NCI-H774 (cell line): Measurements from ENCODE around the gene SP100.
"Not testable (repeated sequence)": the region's sequence is repeated elsewhere in the genome, so short reads cannot be mapped to it uniquely, and the experiment has no call there.

Experiments used
- DNase-seq: peaks from one replicate; lab custom pipeline; 2025; lab: John Stamatoyannopoulos, UW

SP100 gene

GRCh38 chr2:230459216-230459615 lies 43.2 kb downstream of the SP100 start:
- no peak for DNase-seq

- DNase-seq: no peak
Observed at GRCh38 chr2:230471074-230471473, 55.1 kb downstream of the SP100 start.

- DNase-seq: no peak
Observed at GRCh38 chr2:230472621-230473018, 56.6 kb downstream of the SP100 start.

- DNase-seq: no peak
Observed at GRCh38 chr2:230473378-230473777, 57.4 kb downstream of the SP100 start.

GRCh38 chr2:230475143-230475542 lies 59.1 kb downstream of the SP100 start:
- DNase-seq: no peak

- DNase-seq: no peak
Observed at GRCh38 chr2:230485801-230486341, 69.9 kb downstream of the SP100 start.

- not testable (repeated sequence) for DNase-seq
Observed at GRCh38 chr2:230491219-230491618, 75.2 kb downstream of the SP100 start.

- DNase-seq: no peak
Observed at GRCh38 chr2:230492107-230492506, 76.1 kb downstream of the SP100 start.

GRCh38 chr2:230494980-230495379 lies 79.0 kb downstream of the SP100 start:
- no peak for DNase-seq

- DNase-seq: no peak
Observed at GRCh38 chr2:230496891-230497290, 80.9 kb downstream of the SP100 start.

GRCh38 chr2:230498506-230499107 lies 82.6 kb downstream of the SP100 start:
- DNase-seq: no peak

- no peak for DNase-seq
Observed at GRCh38 chr2:230502593-230502992, 86.6 kb downstream of the SP100 start.

- DNase-seq: no peak
Observed at GRCh38 chr2:230503798-230504197, 87.8 kb downstream of the SP100 start.

GRCh38 chr2:230505162-230505561 lies 89.2 kb downstream of the SP100 start:
- DNase-seq: no peak

GRCh38 chr2:230512955-230513748 lies 97.2 kb downstream of the SP100 start:
- DNase-seq: no peak

GRCh38 chr2:230520061-230520874 lies 104.3 kb downstream of the SP100 start:
- no peak for DNase-seq

- no peak for DNase-seq
Observed at GRCh38 chr2:230520875-230521155, 104.8 kb downstream of the SP100 start.

- DNase-seq: no peak
Observed at GRCh38 chr2:230521386-230521785, 105.4 kb downstream of the SP100 start.

GRCh38 chr2:230525682-230526081 lies 109.7 kb downstream of the SP100 start:
- DNase-seq: no peak

- DNase-seq: no peak
Observed at GRCh38 chr2:230537531-230537976, 121.6 kb downstream of the SP100 start.

- no peak for DNase-seq
Observed at GRCh38 chr2:230540332-230540731, 124.3 kb downstream of the SP100 start.

GRCh38 chr2:230541934-230542380 lies 126.0 kb downstream of the SP100 start:
- DNase-seq: no peak

GRCh38 chr2:230542751-230543150 lies 126.8 kb downstream of the SP100 start:
- DNase-seq: no peak
